Measurements from ENCODE around the gene ZNF45. TPM values are rescaled to one million over a fixed set of nuclear protein-coding genes. Genes with fewer than 3 reads are reported as not detected.
A peak's percentile ranks its signal among the peaks of the same experiment; 100 is the strongest.
"Not testable (repeated sequence)": the region's sequence is repeated elsewhere in the genome, so short reads cannot be mapped to it uniquely, and the experiment has no call there.

Gene ZNF45
- total RNA-seq, 1 donor from 2014 or later: 15.5 TPM

DNA sequence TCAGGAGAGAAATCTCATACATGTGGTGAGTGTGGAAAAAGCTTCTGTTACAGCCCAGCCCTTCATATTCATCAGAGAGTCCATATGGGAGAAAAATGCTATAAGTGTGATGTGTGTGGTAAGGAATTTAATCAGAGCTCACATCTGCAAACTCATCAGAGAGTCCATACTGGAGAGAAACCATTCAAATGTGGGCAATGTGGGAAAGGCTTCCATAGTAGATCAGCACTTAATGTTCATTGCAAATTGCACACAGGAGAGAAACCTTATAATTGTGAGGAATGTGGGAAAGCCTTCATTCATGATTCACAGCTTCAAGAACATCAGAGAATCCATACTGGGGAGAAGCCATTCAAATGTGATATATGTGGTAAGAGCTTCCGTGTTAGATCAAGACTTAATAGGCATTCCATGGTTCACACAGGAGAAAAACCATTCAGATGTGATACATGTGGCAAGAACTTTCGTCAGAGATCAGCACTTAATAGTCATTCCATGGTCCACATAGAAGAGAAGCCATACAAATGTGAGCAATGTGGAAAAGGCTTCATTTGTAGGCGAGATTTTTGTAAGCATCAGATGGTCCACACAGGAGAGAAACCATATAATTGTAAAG lies 31.1 kb upstream of the ZNF45 start:
- peaks cover 89% of the 10 kb centered on the region for H3K36me3 Mint-ChIP-seq (ENCODE audit: low read depth)
- TF ChIP-seq, protein P1, sequence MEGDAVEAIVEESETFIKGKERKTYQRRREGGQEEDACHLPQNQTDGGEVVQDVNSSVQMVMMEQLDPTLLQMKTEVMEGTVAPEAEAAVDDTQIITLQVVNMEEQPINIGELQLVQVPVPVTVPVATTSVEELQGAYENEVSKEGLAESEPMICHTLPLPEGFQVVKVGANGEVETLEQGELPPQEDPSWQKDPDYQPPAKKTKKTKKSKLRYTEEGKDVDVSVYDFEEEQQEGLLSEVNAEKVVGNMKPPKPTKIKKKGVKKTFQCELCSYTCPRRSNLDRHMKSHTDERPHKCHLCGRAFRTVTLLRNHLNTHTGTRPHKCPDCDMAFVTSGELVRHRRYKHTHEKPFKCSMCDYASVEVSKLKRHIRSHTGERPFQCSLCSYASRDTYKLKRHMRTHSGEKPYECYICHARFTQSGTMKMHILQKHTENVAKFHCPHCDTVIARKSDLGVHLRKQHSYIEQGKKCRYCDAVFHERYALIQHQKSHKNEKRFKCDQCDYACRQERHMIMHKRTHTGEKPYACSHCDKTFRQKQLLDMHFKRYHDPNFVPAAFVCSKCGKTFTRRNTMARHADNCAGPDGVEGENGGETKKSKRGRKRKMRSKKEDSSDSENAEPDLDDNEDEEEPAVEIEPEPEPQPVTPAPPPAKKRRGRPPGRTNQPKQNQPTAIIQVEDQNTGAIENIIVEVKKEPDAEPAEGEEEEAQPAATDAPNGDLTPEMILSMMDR (IDR thresholded peaks at IDR 0.05): no peak
- H3K4me3 Mint-ChIP-seq (ENCODE audit: unreplicated experiment): no peak overlapping the region
- no peaks in the 10 kb centered on the region for H3K27me3 Mint-ChIP-seq (ENCODE audit: low read depth)
- DNase-seq (ENCODE audit: low spot score): no peak
- H3K27ac Mint-ChIP-seq (ENCODE audit: unreplicated experiment): no peak overlapping the region
- H3K9me3 Mint-ChIP-seq (ENCODE audit: low read depth): peaks cover 79% of the 10 kb centered on the region
- no peaks in the 10 kb centered on the region for H3K4me1 Mint-ChIP-seq (ENCODE audit: low read depth)

DNA sequence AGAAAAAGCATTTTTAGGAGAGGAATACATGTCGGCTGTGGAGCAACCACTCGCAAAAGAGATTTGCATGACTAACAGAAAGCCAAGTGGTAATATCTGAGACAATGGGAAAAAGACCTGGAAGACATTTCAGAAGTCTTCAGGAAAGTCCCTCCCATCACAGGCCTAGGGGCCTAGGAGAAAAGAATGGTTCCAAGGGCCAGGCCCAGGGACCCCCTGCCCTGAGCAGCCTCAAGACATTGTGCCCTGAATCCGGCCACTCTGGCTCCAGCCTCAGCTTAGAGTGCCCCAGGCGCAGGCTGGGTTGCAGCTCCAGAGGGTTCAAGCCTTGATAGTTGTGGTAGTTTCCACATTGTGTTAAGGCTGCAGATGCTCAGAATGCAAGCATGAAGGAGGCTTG lies 25.3 kb upstream of the ZNF45 start:
- Mint-ChIP-seq H3K27ac (ENCODE audit: unreplicated experiment) (no peak overlapping the region), H3K36me3 (ENCODE audit: low read depth) (peaks cover 56% of the 10 kb centered on the region), H3K9me3 (ENCODE audit: low read depth) (peaks cover 72% of the 10 kb centered on the region), H3K4me3 (ENCODE audit: unreplicated experiment) (no peak overlapping the region), H3K4me1 (ENCODE audit: low read depth) (no peaks in the 10 kb centered on the region), H3K27me3 (ENCODE audit: low read depth) (no peaks in the 10 kb centered on the region)
- TF ChIP-seq, protein P1 (IDR thresholded peaks at IDR 0.05): no peak
- no peak for DNase-seq (ENCODE audit: low spot score)

DNA sequence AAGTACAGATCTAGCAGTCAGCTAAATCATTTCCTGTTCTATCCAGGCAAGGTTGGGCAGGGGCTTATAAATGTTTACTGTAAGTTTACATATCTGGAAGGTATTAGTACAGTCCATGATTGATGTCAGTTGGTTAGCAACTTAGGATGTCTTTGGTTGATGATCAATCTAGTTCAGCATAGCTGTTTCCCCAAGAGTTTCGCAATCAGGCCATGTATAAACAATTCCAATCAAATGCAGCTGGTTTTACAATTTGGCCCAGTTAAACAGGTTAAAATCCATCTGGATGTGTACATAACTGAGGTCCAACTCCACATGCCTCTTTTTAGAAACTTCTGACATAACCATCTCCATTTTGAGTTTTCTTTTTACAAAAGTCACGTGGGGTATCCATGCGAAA lies 22.8 kb upstream of the ZNF45 start:
- TF ChIP-seq, protein P1 (IDR thresholded peaks at IDR 0.05): no peak
- Mint-ChIP-seq H3K9me3 (ENCODE audit: low read depth) (peaks cover 59% of the 10 kb centered on the region), H3K27me3 (ENCODE audit: low read depth) (no peaks in the 10 kb centered on the region), H3K4me1 (ENCODE audit: low read depth) (no peaks in the 10 kb centered on the region), H3K4me3 (ENCODE audit: unreplicated experiment) (no peak overlapping the region), H3K36me3 (ENCODE audit: low read depth) (peaks cover 46% of the 10 kb centered on the region), H3K27ac (ENCODE audit: unreplicated experiment) (no peak overlapping the region)
- DNase-seq (ENCODE audit: low spot score): no peak

DNA sequence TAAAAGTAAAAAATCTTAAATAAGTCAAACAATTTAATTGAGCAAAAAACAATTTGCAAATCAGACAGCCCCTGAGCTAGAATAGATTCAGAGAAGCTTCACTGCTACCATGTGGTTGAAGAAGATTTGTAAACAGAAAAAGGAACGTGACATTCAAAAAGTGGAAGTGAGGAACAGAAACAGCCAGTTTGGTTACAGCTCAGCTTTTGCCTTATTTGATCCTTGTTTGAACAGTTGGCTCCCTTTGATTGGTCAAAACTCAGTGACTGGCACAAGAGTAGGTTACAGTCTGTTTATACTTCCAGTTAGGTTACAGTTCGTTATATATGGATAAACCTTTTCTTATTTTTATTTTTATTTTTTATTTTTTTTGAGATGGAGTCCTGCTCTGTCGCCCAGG lies 21.7 kb upstream of the ZNF45 start:
- Mint-ChIP-seq H3K4me3 (ENCODE audit: unreplicated experiment) (no peak overlapping the region), H3K36me3 (ENCODE audit: low read depth) (peaks cover 36% of the 10 kb centered on the region), H3K9me3 (ENCODE audit: low read depth) (peaks cover 50% of the 10 kb centered on the region), H3K4me1 (ENCODE audit: low read depth) (peaks cover 5% of the 10 kb centered on the region), H3K27me3 (ENCODE audit: low read depth) (no peaks in the 10 kb centered on the region), H3K27ac (ENCODE audit: unreplicated experiment) (no peak overlapping the region)
- TF ChIP-seq, protein P1 (IDR thresholded peaks at IDR 0.05): no peak
- DNase-seq (ENCODE audit: low spot score): no peak

DNA sequence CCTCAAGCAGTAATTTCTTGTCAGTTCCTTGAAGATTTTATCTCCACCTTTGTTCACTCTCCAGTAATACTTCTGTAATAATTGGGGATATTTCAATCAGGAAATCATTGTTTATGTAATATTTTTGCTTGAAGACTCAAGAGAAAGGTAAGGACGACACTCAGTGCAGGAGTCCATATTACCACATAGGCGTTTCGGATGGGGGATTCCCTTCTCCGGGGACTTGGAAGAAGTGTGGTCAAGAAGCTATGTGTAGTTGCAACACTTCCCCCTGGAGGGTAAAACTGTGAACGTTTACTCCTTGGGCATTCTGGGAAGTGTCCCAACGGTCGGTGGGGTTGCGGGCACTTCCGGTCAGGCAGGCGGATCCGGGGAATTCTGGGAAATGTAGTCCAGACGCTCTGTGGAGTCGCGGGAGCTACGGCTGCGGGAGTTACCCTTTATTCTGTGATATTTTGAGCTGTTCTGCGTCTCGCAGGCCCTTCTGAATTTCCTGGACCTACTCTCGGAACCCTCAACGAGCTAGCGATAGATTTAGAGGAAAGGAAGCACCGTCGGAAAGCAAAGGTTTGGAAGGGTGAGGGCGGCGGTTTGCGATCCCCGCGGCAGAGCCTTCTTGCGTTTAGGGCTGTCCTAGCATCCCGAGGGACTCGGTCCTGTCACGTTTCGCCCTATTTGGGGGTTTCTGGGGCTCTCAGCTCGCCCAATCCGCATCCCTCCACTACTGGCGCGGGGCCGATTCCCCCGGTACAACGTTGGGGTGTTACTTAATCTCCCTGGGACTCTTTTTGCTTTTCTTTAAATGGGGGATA lies 16.0 kb upstream of the ZNF45 start, which contains the start of gene ZNF221:
ZNF221 (plus strand) TSS at position 395 of the 812 bp plus-strand sequence. CDS start 11,499 bp downstream, outside the sequence.
- Mint-ChIP-seq H3K4me1 (ENCODE audit: low read depth) (peaks cover 15% of the 10 kb centered on the region), H3K9me3 (ENCODE audit: low read depth) (peaks cover 52% of the 10 kb centered on the region), H3K4me3 (ENCODE audit: unreplicated experiment) (peak within 1 kb of the TSS; percentile 99), H3K27ac (ENCODE audit: unreplicated experiment) (peak within 1 kb of the TSS; percentile 97), H3K36me3 (ENCODE audit: low read depth) (peaks cover 25% of the 10 kb centered on the region), H3K27me3 (ENCODE audit: low read depth) (peaks cover 9% of the 10 kb centered on the region)
- DNase-seq (ENCODE audit: low spot score): peak; percentile 93
- TF ChIP-seq, protein P1 (IDR thresholded peaks at IDR 0.05): peak; percentile 78

DNA sequence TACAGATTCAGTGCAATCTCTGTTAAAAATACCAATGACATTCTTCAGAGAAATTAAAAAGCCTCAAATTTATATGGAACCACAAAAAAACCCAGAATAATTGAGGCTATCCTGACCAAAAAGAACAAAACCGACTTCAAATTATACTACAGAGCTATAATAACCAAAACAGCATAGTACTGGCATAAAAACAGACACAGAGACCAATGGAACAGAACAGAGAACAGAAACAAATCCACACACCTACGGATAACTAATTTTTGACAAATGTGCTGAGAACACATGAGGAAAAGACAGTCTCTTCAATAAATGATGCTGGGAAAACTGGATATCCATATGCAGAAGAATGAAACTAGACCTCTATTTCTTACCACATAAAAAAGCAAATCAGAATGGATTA lies 14.7 kb upstream of the ZNF45 start:
- peaks cover 46% of the 10 kb centered on the region for H3K9me3 Mint-ChIP-seq (ENCODE audit: low read depth)
- peaks cover 21% of the 10 kb centered on the region for H3K36me3 Mint-ChIP-seq (ENCODE audit: low read depth)
- DNase-seq (ENCODE audit: low spot score); H3K27ac Mint-ChIP-seq (ENCODE audit: unreplicated experiment): not testable (repeated sequence)
- H3K27me3 Mint-ChIP-seq (ENCODE audit: low read depth): peaks cover 11% of the 10 kb centered on the region
- peak overlapping the region; percentile 17 for H3K4me3 Mint-ChIP-seq (ENCODE audit: unreplicated experiment)
- peaks cover 15% of the 10 kb centered on the region for H3K4me1 Mint-ChIP-seq (ENCODE audit: low read depth)

DNA sequence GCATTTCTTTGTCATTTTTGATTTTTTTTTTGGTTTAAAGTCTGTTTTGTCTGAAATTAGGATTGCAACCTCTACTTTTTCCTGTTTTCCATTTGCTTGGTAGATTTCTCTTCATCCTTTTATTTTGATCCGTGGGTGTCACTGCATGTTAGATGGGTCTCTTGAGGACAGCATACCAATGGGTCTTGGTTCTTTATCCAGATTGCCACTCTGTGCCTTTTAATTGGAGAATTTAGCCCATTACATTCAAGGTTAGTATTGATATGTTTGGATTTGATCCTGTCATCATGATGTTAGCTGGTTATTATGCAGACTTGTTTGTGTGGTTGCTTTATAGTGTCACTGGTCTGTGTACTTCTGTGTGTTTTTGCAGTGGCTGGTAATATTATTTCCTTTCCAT lies 12.3 kb upstream of the ZNF45 start:
- Mint-ChIP-seq H3K27me3 (ENCODE audit: low read depth) (peaks cover 22% of the 10 kb centered on the region), H3K4me1 (ENCODE audit: low read depth) (peaks cover 14% of the 10 kb centered on the region), H3K9me3 (ENCODE audit: low read depth) (peaks cover 44% of the 10 kb centered on the region), H3K36me3 (ENCODE audit: low read depth) (peaks cover 14% of the 10 kb centered on the region)
- H3K27ac Mint-ChIP-seq (ENCODE audit: unreplicated experiment); DNase-seq (ENCODE audit: low spot score); H3K4me3 Mint-ChIP-seq (ENCODE audit: unreplicated experiment): not testable (repeated sequence)

Data from chondrocyte (in vitro differentiated cells).